Mucosa of descending colon (tissue), 3 donors: ENCODE data around the gene RIC8B. TPM values are rescaled to one million over a fixed set of nuclear protein-coding genes. Genes with fewer than 3 reads are reported as not detected.
A peak's percentile ranks its signal among the peaks of the same experiment; 100 is the strongest.

Experiments used
- ATAC-seq: fragments of 200-7000 bp; cut with Tn5 transposase; one replicate; pipeline ENCODE4 v1.9.1; 2020; ENCODE audit warnings: mild to moderate bottlenecking, moderate library complexity
- DNase-seq, 3 donors: peaks; one replicate each; pipeline ENCODE4 v3.0.0-alpha.2; 2020
- H3K36me3 ChIP-seq: fragments of 200-600 bp; one replicate; pipeline ENCODE4 v1.8.0; 2021; ENCODE audit warnings: low read depth, mild to moderate bottlenecking
- H3K4me1 ChIP-seq: fragments of 200-600 bp; one replicate; pipeline ENCODE4 v1.8.0; 2021; ENCODE audit warnings: low read depth, mild to moderate bottlenecking
- H3K4me3 ChIP-seq: fragments of 200-600 bp; one replicate; pipeline ENCODE4 v1.8.0; 2021; ENCODE audit warnings: mild to moderate bottlenecking
- H3K9me3 ChIP-seq: fragments of 200-600 bp; one replicate; pipeline ENCODE4 v1.8.0; 2021; ENCODE audit warnings: mild to moderate bottlenecking
- intact Hi-C, 2 donors: fragments of 100-400 bp; cut with DNase I in 1 of 2; cut with micrococcal nuclease in 1 of 2; formaldehyde crosslinking; loops; one replicate each; pipeline versions ENCODE4 v1.11.0 to v1.11.1; 2022; cut with DNase I, micrococcal nuclease
- total RNA-seq, 3 donors: library from RNA; stranded (reverse); fragmentation: NEBNext Ultra II Directional in 2 of 3; extraction: Animal tissue kit (Norgen Biotek cat#: 25700) in 2 of 3; gene quantifications; one replicate each; pipeline versions ENCODE4 v1.2.1 to v1.2.4, GENCODE V29; 2021 to 2023
- TF ChIP-seq, protein P1 (sequence below): fragments of 200-600 bp; IDR thresholded peaks from one replicate; pipeline ENCODE4 v1.8.0; 2022; ENCODE audit warnings: antibody characterized with exemption, mild to moderate bottlenecking
- donor health status: DM: no; HTN: no; CAD: no; lungs with moderate emphysema.
- donor health status: DM: no; HTN: no; CAD: no.
- donor health status: DM: no; HTN: yes; CAD: no.

Gene RIC8B
- total RNA-seq, 3 donors from 2014 or later: 13.3 to 25.3 (median 15.2) TPM

DNA sequence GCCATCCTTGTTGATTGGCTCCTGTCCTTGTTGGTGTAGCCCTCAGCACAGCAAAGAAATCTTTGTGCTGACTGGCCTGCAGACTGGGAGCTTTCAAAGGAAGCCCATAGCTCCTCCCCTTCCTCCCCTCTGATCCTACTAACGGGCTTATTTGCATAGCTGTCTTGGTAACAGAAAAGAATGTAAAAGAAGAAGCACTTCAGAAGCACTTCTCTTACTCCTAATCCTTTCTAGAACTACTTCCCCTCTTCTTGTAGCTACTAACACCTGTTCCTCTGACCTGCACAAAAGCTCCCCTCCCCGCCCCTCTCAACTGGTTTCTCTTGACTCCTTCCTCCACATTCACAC, 14.3 kb upstream of the RIC8B start:
- peaks cover 13% of the 10 kb centered on the region for H3K4me1 ChIP-seq
- ATAC-seq (peak; percentile 53), DNase-seq (peak in 1 of 3 donors; percentile 20)
- H3K9me3 ChIP-seq: no peaks in the 10 kb centered on the region
- no peaks in the 10 kb centered on the region for H3K36me3 ChIP-seq
- intact Hi-C loops: no loop called here
- H3K4me3 ChIP-seq: no peak overlapping the region
- TF ChIP-seq, protein P1, sequence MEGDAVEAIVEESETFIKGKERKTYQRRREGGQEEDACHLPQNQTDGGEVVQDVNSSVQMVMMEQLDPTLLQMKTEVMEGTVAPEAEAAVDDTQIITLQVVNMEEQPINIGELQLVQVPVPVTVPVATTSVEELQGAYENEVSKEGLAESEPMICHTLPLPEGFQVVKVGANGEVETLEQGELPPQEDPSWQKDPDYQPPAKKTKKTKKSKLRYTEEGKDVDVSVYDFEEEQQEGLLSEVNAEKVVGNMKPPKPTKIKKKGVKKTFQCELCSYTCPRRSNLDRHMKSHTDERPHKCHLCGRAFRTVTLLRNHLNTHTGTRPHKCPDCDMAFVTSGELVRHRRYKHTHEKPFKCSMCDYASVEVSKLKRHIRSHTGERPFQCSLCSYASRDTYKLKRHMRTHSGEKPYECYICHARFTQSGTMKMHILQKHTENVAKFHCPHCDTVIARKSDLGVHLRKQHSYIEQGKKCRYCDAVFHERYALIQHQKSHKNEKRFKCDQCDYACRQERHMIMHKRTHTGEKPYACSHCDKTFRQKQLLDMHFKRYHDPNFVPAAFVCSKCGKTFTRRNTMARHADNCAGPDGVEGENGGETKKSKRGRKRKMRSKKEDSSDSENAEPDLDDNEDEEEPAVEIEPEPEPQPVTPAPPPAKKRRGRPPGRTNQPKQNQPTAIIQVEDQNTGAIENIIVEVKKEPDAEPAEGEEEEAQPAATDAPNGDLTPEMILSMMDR: no peak

DNA sequence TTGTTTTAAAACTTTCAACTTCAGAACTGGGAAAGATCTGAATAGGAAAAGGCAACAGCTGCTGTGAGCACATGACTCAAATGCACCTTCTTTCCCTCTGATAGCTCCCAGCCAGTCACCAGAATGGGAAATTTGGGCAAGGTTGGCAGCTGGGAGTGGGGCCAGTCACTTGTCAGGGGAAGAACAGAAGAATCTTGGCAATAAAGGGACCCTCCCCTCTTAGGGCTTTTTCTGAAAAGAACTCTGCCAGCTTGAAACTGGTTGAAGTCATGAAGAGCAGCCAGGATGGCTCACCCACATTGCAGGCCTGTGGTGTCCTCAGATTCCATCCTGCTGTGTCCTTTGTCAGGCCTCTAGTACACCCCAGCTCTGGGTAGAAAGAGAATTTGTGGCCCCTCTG, 10.3 kb upstream of the RIC8B start:
- DNase-seq (no peak), ATAC-seq (no peak)
- Histone ChIP-seq H3K4me1 (no peaks in the 10 kb centered on the region), H3K36me3 (no peaks in the 10 kb centered on the region), H3K9me3 (no peaks in the 10 kb centered on the region), H3K4me3 (no peak overlapping the region)
- TF ChIP-seq, protein P1: no peak
- intact Hi-C loops: no loop called here

DNA sequence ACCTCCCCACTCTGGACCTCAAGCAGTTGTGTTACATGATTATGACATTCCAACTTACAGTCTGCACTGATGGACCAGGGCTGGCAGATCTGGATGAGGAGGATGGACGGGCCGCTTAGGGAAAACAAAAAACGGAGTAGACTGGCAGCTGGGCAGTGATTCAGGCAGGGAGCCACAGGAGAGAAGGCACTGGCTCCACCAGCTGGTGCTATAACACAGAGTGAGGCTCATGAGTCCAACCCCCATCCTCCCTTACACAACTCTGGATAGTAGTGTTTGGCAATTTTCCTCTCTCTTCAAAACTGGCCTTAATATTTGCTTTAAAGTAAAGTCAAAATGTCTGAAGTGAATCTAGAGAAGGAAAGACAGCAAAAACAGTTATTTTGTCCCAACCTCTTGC, 9.7 kb upstream of the RIC8B start:
- DNase-seq (no peak), ATAC-seq (peak; percentile 60)
- Histone ChIP-seq H3K9me3 (no peaks in the 10 kb centered on the region), H3K36me3 (no peaks in the 10 kb centered on the region), H3K4me1 (no peaks in the 10 kb centered on the region), H3K4me3 (no peak overlapping the region)
- TF ChIP-seq, protein P1: no peak
- intact Hi-C loops: no loop called here

GRCh38 chr12:106766393-106766826, 8.1 kb upstream of the RIC8B start:
- Histone ChIP-seq H3K4me3 (no peak overlapping the region), H3K36me3 (no peaks in the 10 kb centered on the region), H3K4me1 (no peaks in the 10 kb centered on the region), H3K9me3 (no peaks in the 10 kb centered on the region)
- peak in 1 of 3 donors; percentile 14 for DNase-seq
- no peak for ATAC-seq
- intact Hi-C loops: no loop called here
- TF ChIP-seq, protein P1: no peak

- ATAC-seq: no peak
- H3K36me3 ChIP-seq: no peaks in the 10 kb centered on the region
- TF ChIP-seq, protein P1: no peak
- H3K4me1 ChIP-seq: no peaks in the 10 kb centered on the region
- DNase-seq: no peak
- no peaks in the 10 kb centered on the region for H3K9me3 ChIP-seq
- no peak overlapping the region for H3K4me3 ChIP-seq
- intact Hi-C loops: no loop called here
Measured at GRCh38 chr12:106767206-106767605, 7.3 kb upstream of the RIC8B start.
